Gastroesophageal sphincter (tissue), 3 donors: Measurements from ENCODE around the gene CWC25.

Experiments used
- EP300 ChIP-seq: sonication (generic); formaldehyde crosslinking; IDR thresholded peaks from one replicate; pipeline ENCODE4 v1.6.1; 2017; ENCODE audit warnings: antibody characterized with exemption, mild to moderate bottlenecking
- POLR2A ChIP-seq, 2 donors: fragments of 450-650 bp; IDR thresholded peaks; one replicate each; pipeline ENCODE4 v1.6.1; 2017; ENCODE audit warnings: antibody characterized with exemption in 2 of 2, mild to moderate bottlenecking in 2 of 2, moderate library complexity in 1 of 2
- POLR2AphosphoS5 ChIP-seq: sonication (generic); formaldehyde crosslinking; IDR thresholded peaks from one replicate; pipeline ENCODE4 v1.6.1; 2017; ENCODE audit warnings: antibody characterized with exemption
- TF ChIP-seq, protein P1 (sequence below), 4 experiments: fragments of 200-600 bp in 2 of 4; fragments of 450-650 bp in 2 of 4; sonication (generic) in 1 of 4; IDR thresholded peaks; one replicate each; pipeline ENCODE4 v1.5.1; 2017 to 2019; ENCODE audit warnings: antibody characterized with exemption in 4 of 4, mild to moderate bottlenecking in 2 of 4, moderate library complexity in 2 of 4

DNA sequence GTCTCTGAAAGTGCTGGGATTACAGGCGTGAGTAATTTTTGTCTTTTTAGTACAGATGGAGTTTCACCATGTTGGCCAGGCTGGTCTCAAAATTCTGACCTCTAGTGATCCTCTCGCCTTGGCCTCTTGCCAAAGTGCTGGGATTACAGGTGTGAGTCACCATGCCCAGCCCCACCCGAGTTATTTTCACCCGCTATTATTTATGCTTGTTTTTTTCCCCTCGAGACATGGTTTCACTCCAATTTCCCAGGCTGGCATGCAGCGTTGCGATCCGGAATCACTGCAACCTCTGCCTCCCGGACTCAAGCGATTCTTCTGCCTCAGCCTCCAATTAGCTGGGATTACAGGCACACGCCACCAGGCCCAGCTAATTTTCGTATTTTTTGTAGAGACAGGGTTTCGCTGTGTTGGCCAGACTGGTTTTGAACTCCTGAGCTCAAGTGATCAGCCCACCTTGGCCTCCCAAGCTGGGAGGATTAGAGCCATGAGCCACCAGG is 19.2 kb upstream of the CWC25 start:
- TF ChIP-seq POLR2AphosphoS5 (no peak), POLR2A (IDR thresholded peaks at IDR 0.05) (no peak), EP300 (no peak)
- TF ChIP-seq, protein P1, sequence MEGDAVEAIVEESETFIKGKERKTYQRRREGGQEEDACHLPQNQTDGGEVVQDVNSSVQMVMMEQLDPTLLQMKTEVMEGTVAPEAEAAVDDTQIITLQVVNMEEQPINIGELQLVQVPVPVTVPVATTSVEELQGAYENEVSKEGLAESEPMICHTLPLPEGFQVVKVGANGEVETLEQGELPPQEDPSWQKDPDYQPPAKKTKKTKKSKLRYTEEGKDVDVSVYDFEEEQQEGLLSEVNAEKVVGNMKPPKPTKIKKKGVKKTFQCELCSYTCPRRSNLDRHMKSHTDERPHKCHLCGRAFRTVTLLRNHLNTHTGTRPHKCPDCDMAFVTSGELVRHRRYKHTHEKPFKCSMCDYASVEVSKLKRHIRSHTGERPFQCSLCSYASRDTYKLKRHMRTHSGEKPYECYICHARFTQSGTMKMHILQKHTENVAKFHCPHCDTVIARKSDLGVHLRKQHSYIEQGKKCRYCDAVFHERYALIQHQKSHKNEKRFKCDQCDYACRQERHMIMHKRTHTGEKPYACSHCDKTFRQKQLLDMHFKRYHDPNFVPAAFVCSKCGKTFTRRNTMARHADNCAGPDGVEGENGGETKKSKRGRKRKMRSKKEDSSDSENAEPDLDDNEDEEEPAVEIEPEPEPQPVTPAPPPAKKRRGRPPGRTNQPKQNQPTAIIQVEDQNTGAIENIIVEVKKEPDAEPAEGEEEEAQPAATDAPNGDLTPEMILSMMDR (IDR thresholded peaks at IDR 0.05), result no peak
